Activated T-cell treated with anti-CD3 and anti-CD28 coated beads, Interleukin-2, amount 50 U/mL, for 1 hour (primary cell): Measurements from ENCODE around the gene MN1.

Source experiments
- DNase-seq: peaks from one replicate; pipeline ENCODE4 v3.0.0-alpha.2; 2020

The MN1 gene

DNA sequence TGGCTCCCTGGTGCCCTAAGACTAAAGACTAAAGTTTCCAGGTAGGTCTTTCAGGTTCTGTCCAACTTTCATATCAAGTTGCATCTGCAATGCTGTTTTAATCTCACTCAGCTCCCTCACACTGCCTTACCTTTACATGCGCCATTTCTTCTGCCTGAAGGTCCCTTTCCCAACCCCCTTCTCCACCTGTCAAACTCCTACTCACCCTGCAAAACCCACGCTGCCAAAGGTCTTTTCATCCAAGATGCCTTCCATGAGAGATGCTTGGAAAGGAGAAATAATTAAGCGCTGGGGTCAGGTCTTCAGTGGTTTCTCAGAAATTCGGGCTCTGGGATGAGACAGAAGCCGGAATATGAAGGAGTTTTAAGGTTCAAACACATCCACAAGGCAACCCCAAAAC is 95.1 kb downstream of the MN1 start:
- no peak for DNase-seq

DNA sequence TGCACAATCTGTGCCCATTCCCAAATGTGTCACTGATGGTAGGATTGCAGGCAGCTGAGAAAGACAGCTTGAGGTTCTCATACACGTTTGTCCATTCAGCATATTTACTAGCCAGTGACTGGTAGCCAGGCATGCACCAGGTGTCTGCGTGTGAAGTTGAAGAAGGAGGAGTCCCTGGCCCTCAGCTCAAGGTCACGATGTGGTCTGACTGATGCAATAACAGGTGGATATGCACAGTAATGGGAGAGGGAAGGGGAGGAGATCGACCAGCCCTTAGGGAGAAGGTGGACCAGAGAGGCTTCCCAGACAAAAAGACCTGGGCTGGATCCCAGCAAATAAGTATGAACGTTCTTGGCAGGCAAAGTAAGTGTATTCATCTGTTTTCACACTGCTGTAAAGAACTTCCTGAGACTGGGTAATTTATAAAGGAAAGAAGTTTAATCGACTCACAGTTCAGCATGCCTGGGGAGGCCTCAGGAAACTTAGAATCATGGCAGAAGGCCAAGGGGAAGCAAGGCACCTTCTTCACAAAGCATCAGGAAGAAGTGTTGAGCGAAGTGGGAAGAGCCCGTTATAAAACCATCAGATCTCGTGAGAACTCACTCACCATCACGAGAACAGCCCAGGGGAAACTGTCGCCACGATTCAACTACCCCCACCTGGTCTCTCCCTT is 96.0 kb downstream of the MN1 start:
- DNase-seq, result no peak

DNA sequence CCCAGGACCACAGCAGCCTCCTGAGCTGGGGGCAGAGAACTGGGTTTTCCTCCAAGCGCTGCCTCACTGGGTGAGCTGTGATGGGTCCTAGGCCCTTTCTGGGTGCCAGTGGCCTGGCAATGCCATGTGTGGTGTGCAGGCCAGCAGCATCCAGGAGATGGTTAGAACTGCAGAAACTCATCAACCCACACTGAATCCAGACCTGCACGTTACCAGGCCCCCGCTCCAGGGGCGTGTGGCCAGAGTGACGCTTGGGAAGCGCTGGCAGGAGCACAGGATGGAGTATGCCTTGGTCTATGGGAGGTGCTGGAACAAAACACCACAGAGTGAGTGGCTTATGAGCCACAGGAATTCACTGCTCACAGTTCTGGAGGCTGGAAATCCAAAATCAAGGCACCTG is 97.0 kb downstream of the MN1 start:
- no peak for DNase-seq

DNA sequence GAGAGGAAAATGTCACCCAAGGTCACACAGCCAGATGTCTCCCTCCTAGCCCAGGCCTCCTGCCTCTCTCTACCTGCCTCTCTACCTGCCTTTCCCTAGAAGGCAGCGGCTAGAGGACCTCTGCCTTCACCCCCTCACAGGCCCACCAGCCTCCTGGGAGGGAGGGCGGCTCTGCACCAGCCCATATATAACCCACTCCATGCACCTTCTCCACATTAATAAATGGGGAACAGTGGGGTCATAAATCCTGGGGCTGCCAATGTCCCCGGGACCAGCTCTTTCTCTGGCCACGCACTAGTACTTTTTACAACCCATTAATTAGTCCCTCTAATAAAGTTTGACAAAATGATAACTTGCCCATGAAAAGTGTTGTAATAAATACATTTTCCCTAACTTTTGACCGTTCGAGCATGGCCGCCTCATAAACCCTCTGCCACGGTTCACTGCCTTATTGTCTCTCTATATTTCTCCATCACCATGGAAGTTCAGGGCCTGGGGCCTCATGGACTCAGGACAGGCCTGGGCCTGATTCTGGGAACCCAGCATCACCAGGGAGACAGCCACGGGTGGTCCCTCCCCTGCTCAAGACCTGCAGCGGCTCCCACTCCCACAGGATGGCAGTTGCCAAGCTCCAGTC is 102.1 kb downstream of the MN1 start:
- no peak for DNase-seq

DNA sequence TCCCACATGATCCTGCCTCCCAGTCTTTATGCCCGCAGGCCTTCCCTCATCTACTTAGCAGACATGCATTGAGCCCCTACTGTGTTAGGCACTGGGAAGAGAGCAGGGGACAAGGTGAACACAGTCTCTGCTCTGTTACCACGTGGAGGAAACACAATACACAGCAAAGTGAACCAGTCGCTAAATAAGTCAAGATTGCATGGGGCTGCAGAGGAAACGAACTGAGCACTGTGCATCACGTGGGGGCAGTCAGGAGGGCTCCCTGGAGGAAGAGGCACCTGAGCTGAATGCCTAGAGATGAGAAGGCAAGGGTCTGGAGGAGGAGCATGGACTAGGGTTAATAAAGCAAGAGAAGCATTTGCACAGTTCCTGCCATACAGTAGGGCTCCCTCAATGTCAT is 102.7 kb downstream of the MN1 start:
- no peak for DNase-seq
